ENCODE results near the gene NDUFAF7. TPM values are rescaled to one million over a fixed set of nuclear protein-coding genes. Genes with fewer than 3 reads are reported as not detected.

The NDUFAF7 gene
- total and polyA plus RNA-seq, 10 of the 15 experiments (the other 5 are each of a cell fraction or from before 2014, with no cell fraction given), result 16.6 to 39.5 (median 24.3) TPM

GRCh38 chr2:37230581-37230980, 877 bp upstream of the NDUFAF7 start:
- Histone ChIP-seq H4K20me1 (ENCODE audit: control insufficient read depth, insufficient read depth) (no peaks in the 10 kb centered on the region), H3K79me2 (ENCODE audit: control insufficient read depth, insufficient read depth, low read length) (peaks cover 69% of the 10 kb centered on the region), H3K4me2 (ENCODE audit: control insufficient read depth, insufficient read depth) (peak overlapping the region; percentile 71), H3K9ac (ENCODE audit: control insufficient read depth, insufficient read depth, low read length) (peak overlapping the region; percentile 87), H3K27ac (ENCODE audit: control insufficient read depth, insufficient read depth) (peak overlapping the region; percentile 87), H3K4me3 (peak overlapping the region; percentile 91), H3K4me1 (ENCODE audit: control insufficient read depth, insufficient read depth, low read length) (no peaks in the 10 kb centered on the region), H3K27me3 (replicated peaks in 1 of 2; ENCODE audit: control insufficient read depth in 2 of 2, insufficient read depth in 2 of 2, low read length in 1 of 2) (no peaks in the 10 kb centered on the region), H3K9me3 (replicated peaks; ENCODE audit: control insufficient read depth, insufficient read depth, low read length) (no peaks in the 10 kb centered on the region), H3K36me3 (ENCODE audit: control insufficient read depth in 2 of 2, insufficient read depth in 2 of 2, low read length in 1 of 2) (peaks cover 0 to 8% of the 10 kb centered on the region in 2 experiments; a peak in 1 of 4 replicates), H2AFZ (ENCODE audit: control insufficient read depth, low read depth, low read length) (peak overlapping the region; percentile 40; the same call in 1 of the 2 replicates)
- intact Hi-C loops (cut with micrococcal nuclease; ENCODE audit: unreplicated experiment) (loop anchor here (5.0 kb wide), 1 partner anchor 73 kb away; the partner anchor contains the start of gene EIF2AK2), in situ Hi-C loops (cut with MboI) (no loop called here)
- ATAC-seq (no peak), DNase-seq (ENCODE audit: low read depth, low spot score) (no peak), FAIRE-seq (no peak)
- no peak; the same call in 1 of the 2 replicates for TF ChIP-seq FOXM1 (IDR thresholded peaks at IDR 0.05; ENCODE audit: low read depth, low read length)
- peak; percentile 56 for TF ChIP-seq NR2F1 (conservative IDR thresholded peaks at IDR 0.05)
- WGBS (ENCODE audit: insufficient coverage, insufficient replicate concordance, low lambda C conversion rate, missing lambda C conversion rate), result under 1% methylated on average over 8 of the region's 8 CpGs
- ChIA-PET SMC1A (ENCODE audit: uncharacterized antibody, unreplicated experiment) (no interaction called here), CTCF (no interaction called here), POLR2A (no interaction called here), RAD21 (ENCODE audit: unreplicated experiment) (no interaction called here)
- no TSS peak for BruUV-seq (replicated peaks)

GRCh38 chr2:37232131-37232933, 874 bp downstream of the NDUFAF7 start:
- Histone ChIP-seq H3K27me3 (replicated peaks in 1 of 2; ENCODE audit: control insufficient read depth in 2 of 2, insufficient read depth in 2 of 2, low read length in 1 of 2) (no peaks in the 10 kb centered on the region), H3K36me3 (ENCODE audit: control insufficient read depth in 2 of 2, insufficient read depth in 2 of 2, low read length in 1 of 2) (peaks cover 0 to 8% of the 10 kb centered on the region in 2 experiments; a peak in 1 of 4 replicates), H3K4me1 (ENCODE audit: control insufficient read depth, insufficient read depth, low read length) (no peaks in the 10 kb centered on the region), H3K9me3 (replicated peaks; ENCODE audit: control insufficient read depth, insufficient read depth, low read length) (no peaks in the 10 kb centered on the region), H3K79me2 (ENCODE audit: control insufficient read depth, insufficient read depth, low read length) (peaks cover 58% of the 10 kb centered on the region), H3K27ac (ENCODE audit: control insufficient read depth, insufficient read depth) (peak overlapping the region; percentile 87), H3K4me2 (ENCODE audit: control insufficient read depth, insufficient read depth) (peak overlapping the region; percentile 52), H3K9ac (ENCODE audit: control insufficient read depth, insufficient read depth, low read length) (peak overlapping the region; percentile 87), H4K20me1 (ENCODE audit: control insufficient read depth, insufficient read depth) (no peaks in the 10 kb centered on the region), H2AFZ (ENCODE audit: control insufficient read depth, low read depth, low read length) (peak overlapping the region; percentile 82), H3K4me3 (peak overlapping the region; percentile 91)
- ChIA-PET POLR2A (interaction anchor here (0.6 to 2.4 kb wide), 7 partner anchors 12 to 265 kb away, joined by 3 to 11 read pairs (median 4); partner anchors contain the start of genes CEBPZOS and EIF2AK2), RAD21 (ENCODE audit: unreplicated experiment) (interaction anchor here (0.6 to 1.4 kb wide), 4 partner anchors 12 to 600 kb away, joined by 3 to 5 read pairs (median 4); partner anchors contain the start of gene EIF2AK2), CTCF (interaction anchor here (0.8 to 1.1 kb wide), 3 partner anchors 31 to 145 kb away, joined by 3 to 4 read pairs (median 3); no protein-coding TSS in a partner anchor), SMC1A (ENCODE audit: uncharacterized antibody, unreplicated experiment) (interaction anchor here (0.9 to 2.1 kb wide), 7 partner anchors 10 to 63 kb away, joined by 3 to 6 read pairs (median 4); partner anchors contain the start of gene CEBPZOS)
- 7% methylated on average over 18 of the region's 18 CpGs for WGBS (ENCODE audit: insufficient coverage, insufficient replicate concordance, low lambda C conversion rate, missing lambda C conversion rate)
- ATAC-seq, result peak; percentile 30
- TSS peak; percentile 76 for BruUV-seq (replicated peaks)
- no peak for FAIRE-seq
- intact Hi-C loops (cut with micrococcal nuclease; ENCODE audit: unreplicated experiment), result loop anchor here (5.0 kb wide), 1 partner anchor 75 kb away; the partner anchor contains the start of gene EIF2AK2
- in situ Hi-C loops (cut with MboI), result no loop called here
- TF ChIP-seq BHLHE40 (IDR thresholded peaks at IDR 0.05; ENCODE audit: borderline replicate concordance in 1 of 2, low read depth in 2 of 2, low read length in 1 of 2), result no peak
- no peak for TF ChIP-seq JUND (IDR thresholded peaks at IDR 0.05; ENCODE audit: low read depth, low read length)
- 0 out of 2 replicates have a peak, but pooled peaks have one; percentile 20 for TF ChIP-seq WRNIP1 (IDR thresholded peaks at IDR 0.05; ENCODE audit: borderline replicate concordance, low read depth, low read length)
- DNase-seq (ENCODE audit: low read depth, low spot score), result no peak
